Epithelial cell of prostate (primary cell): ENCODE data around the gene SI.
"Not testable (repeated sequence)": the region's sequence is repeated elsewhere in the genome, so short reads cannot be mapped to it uniquely, and the experiment has no call there.

Experiments used
- DNase-seq: peaks from one replicate; pipeline ENCODE4 v3.0.0-alpha.2; 2011; ENCODE audit warnings: low read depth, low spot score
- H3K27ac ChIP-seq: fragments of 450-650 bp; 2 replicates; pipeline ENCODE4 v1.5.1; 2017; ENCODE audit warnings: mild to moderate bottlenecking

Gene SI

GRCh38 chr3:165078293-165078692 is at the start of gene SI:
TSS of gene SI (minus strand) at chr3:165078496. CDS start at chr3:165076012, 2,484 bp downstream.
- H3K27ac ChIP-seq = no peak within 1 kb of the TSS
- DNase-seq = no peak

- H3K27ac ChIP-seq = no peak overlapping the region
- peak; percentile 1 for DNase-seq
These were observed 47.5 kb upstream of the SI start for GRCh38 chr3:165125836-165126235.

GRCh38 chr3:165111401-165111800 is 33.1 kb upstream of the SI start:
- no peak for DNase-seq
- H3K27ac ChIP-seq = no peak overlapping the region

- no peak for DNase-seq
- H3K27ac ChIP-seq = no peak overlapping the region
These were observed 25.3 kb upstream of the SI start for GRCh38 chr3:165103616-165104015.

GRCh38 chr3:165082650-165083049 is 4.4 kb upstream of the SI start:
- no peak overlapping the region for H3K27ac ChIP-seq
- DNase-seq = no peak

GRCh38 chr3:165081183-165081582 is 2.9 kb upstream of the SI start:
- H3K27ac ChIP-seq = no peak overlapping the region
- DNase-seq = no peak

- no peak for DNase-seq
- H3K27ac ChIP-seq = no peak overlapping the region
These were observed 2.6 kb downstream of the SI start for GRCh38 chr3:165075695-165076094.

- DNase-seq = no peak
- H3K27ac ChIP-seq = no peak overlapping the region
These were observed 7.6 kb downstream of the SI start for GRCh38 chr3:165070682-165071081.

GRCh38 chr3:165056510-165056909 is 21.8 kb downstream of the SI start:
- no peak for DNase-seq
- H3K27ac ChIP-seq = no peak overlapping the region

- H3K27ac ChIP-seq = no peak overlapping the region
- no peak for DNase-seq
These were observed 38.1 kb downstream of the SI start for GRCh38 chr3:165040186-165040585.

- no peak overlapping the region for H3K27ac ChIP-seq
- DNase-seq = no peak
These were observed 66.7 kb downstream of the SI start for GRCh38 chr3:165011557-165011956.

GRCh38 chr3:164984947-164985346 is 93.3 kb downstream of the SI start:
- DNase-seq = no peak

GRCh38 chr3:164962610-164963009 is 115.7 kb downstream of the SI start:
- no peak for DNase-seq

More at GRCh38 chr3:164984947-164985346, 93.3 kb downstream of the SI start:
- H3K27ac ChIP-seq = no peak overlapping the region

GRCh38 chr3:164952966-164953365 is 125.3 kb downstream of the SI start:
- no peak overlapping the region for H3K27ac ChIP-seq
- DNase-seq = no peak

More at GRCh38 chr3:164962610-164963009, 115.7 kb downstream of the SI start:
- H3K27ac ChIP-seq = no peak overlapping the region

GRCh38 chr3:164951403-164951802 is 126.9 kb downstream of the SI start:
- not testable (repeated sequence) for DNase-seq, H3K27ac ChIP-seq

GRCh38 chr3:164940745-164941144 is 137.6 kb downstream of the SI start:
- DNase-seq = no peak
- no peak overlapping the region for H3K27ac ChIP-seq

GRCh38 chr3:164929642-164930041 is 148.7 kb downstream of the SI start:
- no peak for DNase-seq
- no peak overlapping the region for H3K27ac ChIP-seq
